ENCODE data around the gene EXOSC7.
"Not testable (repeated sequence)": the region's sequence is repeated elsewhere in the genome, so short reads cannot be mapped to it uniquely, and the experiment has no call there.

Gene EXOSC7

DNA sequence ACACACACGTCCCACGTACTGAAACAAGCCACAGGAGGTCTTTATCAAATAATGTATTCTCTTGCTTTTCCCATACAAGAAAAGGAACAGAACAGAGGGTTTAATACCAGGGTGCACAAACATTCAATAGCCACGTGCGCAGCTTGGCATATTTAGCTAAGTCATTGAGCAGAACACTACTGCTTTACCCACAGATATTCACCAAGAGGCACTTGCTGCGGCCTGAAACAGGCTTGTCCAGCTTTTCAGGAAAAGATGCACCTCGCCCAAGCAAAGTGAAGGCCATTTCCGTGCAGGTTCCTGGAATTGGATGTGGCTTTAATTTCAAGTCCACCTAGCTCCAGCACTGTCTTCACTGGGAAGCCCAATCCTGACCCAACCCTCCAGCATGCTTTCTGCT, 17.7 kb upstream of the EXOSC7 start:
- no peak for DNase-seq
- in situ Hi-C loops (cut with HindIII; ENCODE audit: low pct_ligation_motif_present, low pct_unique_long_range_greater_than_20kb, low sequenced_read_pairs): no loop called here

- in situ Hi-C loops (cut with HindIII; ENCODE audit: low pct_ligation_motif_present, low pct_unique_long_range_greater_than_20kb, low sequenced_read_pairs): no loop called here
- no peak for DNase-seq
These were observed 15.5 kb upstream of the EXOSC7 start for GRCh38 chr3:44960387-44961026.

DNA sequence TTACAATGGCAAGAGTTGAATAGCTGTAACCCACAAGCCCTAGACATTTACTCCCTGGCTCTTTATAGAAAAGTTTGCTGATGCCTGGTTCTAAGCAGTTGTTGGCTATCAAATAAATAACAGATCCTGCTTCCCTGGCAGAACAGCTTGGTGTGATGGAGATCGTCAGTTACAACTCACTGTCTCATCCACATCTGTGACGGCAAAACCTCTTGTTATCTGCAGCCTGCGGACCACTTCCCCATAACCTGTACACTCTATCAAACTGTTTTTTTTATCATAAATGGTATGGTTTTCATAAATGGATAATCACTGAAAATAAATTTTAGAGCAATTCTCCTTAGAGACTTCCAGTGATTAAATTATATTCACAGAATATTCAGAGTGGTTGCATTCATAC, 14.2 kb upstream of the EXOSC7 start:
- in situ Hi-C loops (cut with HindIII; ENCODE audit: low pct_ligation_motif_present, low pct_unique_long_range_greater_than_20kb, low sequenced_read_pairs): no loop called here
- DNase-seq: no peak

GRCh38 chr3:44962621-44963393, 13.2 kb upstream of the EXOSC7 start:
- in situ Hi-C loops (cut with HindIII; ENCODE audit: low pct_ligation_motif_present, low pct_unique_long_range_greater_than_20kb, low sequenced_read_pairs): no loop called here
- DNase-seq: no peak

DNA sequence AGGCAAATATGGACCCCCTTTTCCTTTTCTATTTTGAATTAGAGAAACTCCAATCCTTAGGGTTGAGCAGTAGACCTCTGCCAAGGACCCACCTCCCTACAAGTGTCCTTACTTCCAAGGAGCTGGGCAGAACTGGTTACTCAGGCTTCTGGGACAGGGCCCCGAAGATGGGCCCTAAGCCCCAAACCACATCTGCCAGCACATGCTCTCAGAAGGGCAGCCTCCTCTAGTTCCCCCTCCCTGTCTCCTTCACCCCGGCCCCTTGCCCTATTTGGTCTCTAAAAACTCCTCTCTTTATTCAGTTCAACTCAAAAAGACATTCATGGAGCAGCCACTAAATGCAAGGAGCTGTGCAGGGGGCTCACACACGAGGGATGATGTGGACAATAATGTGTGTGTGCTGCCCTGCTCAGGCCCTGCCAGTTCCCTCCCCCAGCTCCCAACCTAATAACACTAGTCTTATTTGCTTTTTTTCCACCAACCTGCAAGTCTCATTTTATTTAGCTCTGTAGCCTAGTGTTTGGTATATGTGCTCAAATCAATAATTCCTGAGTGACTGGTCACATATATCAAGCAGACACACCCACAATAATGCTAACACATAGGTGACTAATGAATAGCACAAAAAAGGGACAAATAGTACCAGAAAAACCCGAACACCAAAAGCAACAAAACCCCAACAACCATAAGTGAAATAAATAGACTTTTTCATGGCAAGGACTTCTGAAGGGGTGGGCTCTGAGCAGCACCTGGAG, 12.3 kb upstream of the EXOSC7 start:
- in situ Hi-C loops (cut with HindIII; ENCODE audit: low pct_ligation_motif_present, low pct_unique_long_range_greater_than_20kb, low sequenced_read_pairs): no loop called here
- no peak for DNase-seq

GRCh38 chr3:44965165-44965564, 10.9 kb upstream of the EXOSC7 start:
- in situ Hi-C loops (cut with HindIII; ENCODE audit: low pct_ligation_motif_present, low pct_unique_long_range_greater_than_20kb, low sequenced_read_pairs): no loop called here
- DNase-seq: no peak

DNA sequence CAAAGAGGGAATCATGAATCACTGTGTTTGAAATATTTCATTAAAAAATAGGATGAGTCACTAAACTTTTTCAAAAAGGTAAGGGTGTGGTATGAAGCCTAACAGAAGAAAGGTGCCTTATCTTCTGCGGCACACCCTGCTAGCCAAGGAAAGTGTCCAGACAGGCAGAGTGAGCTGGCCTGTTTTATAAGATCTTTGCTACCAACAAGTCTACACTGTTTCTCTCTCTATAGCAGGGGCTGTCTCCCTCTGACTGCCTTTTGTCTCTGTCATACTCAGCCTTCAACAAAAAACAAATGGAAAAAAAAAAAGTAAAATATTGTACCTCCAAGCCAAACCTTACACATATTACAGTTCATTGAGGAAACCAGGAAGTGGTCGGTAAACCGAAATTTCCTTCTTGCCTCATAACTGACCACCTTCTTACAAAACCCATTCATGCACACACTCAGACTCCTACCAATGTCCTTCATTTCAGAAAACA, 9.2 kb upstream of the EXOSC7 start:
- in situ Hi-C loops (cut with HindIII; ENCODE audit: low pct_ligation_motif_present, low pct_unique_long_range_greater_than_20kb, low sequenced_read_pairs): no loop called here
- DNase-seq: no peak

DNA sequence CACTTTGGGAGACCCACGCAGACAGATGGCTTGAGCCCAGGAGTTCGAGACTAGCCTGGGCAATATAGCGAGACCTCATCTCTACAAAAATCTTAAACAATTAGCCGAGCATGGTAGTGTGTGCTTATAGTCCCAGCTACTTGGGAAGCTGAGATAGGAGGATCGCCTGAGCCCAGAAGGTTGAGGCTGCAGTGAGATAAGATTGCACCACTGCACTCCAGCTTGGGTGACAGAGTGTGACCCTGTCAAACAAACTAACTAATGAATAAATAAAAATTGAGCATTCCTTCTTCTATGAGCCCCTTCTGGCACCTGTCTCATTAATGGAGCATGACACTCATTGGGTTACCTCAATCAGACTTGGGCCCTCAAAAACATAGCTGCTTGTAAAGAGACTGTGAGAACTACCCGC, 7.6 kb upstream of the EXOSC7 start:
- in situ Hi-C loops (cut with HindIII; ENCODE audit: low pct_ligation_motif_present, low pct_unique_long_range_greater_than_20kb, low sequenced_read_pairs): no loop called here
- no peak for DNase-seq

GRCh38 chr3:44969154-44969827, 6.8 kb upstream of the EXOSC7 start:
- in situ Hi-C loops (cut with HindIII; ENCODE audit: low pct_ligation_motif_present, low pct_unique_long_range_greater_than_20kb, low sequenced_read_pairs): no loop called here
- DNase-seq: no peak

DNA sequence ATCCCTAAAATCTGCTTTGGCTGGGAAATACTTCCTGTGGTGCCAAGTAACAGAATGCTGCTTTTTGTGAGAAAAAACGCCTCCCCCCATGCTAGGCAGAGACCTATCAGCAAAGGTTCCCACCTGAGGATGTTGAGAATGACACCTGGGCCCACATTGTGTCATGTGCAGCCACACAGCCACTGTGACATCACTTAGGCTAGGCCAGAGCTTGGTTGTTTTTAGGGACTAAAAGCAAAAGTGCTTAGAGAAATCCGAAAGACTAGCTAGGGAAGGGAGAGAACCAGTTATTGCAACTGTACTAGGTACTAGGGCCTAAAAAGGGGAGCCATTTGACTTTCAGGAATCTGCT, 6.2 kb upstream of the EXOSC7 start:
- in situ Hi-C loops (cut with HindIII; ENCODE audit: low pct_ligation_motif_present, low pct_unique_long_range_greater_than_20kb, low sequenced_read_pairs): no loop called here
- no peak for DNase-seq

DNA sequence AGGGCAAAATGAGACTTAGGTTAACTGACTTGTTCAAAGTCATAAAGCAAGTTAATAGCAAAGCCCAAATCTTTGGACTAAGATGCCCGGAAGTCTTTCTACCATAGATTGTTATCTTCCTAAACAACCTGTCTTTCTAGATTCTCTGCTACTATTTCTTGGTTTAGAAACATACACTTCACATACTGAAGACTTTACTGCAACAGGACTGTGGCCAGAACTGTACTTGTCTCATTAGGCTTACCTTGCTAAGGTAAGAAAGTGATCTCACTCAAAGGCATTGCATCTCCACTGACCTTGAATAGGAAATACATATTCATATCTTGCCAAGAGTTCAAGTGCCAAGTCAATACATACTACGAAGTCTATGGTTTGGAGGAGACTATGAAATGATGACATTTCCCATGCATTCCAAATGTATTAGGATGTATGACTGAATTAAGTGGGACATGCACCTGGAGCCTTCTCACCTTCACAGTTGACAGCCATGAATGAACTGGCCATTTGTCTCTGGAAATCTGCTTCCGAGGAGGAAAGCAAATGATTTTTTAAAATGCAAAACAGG, 5.0 kb upstream of the EXOSC7 start:
- in situ Hi-C loops (cut with HindIII; ENCODE audit: low pct_ligation_motif_present, low pct_unique_long_range_greater_than_20kb, low sequenced_read_pairs): no loop called here
- no peak for DNase-seq

- no peak for DNase-seq
- in situ Hi-C loops (cut with HindIII; ENCODE audit: low pct_ligation_motif_present, low pct_unique_long_range_greater_than_20kb, low sequenced_read_pairs): no loop called here
These were observed 1.6 kb upstream of the EXOSC7 start for GRCh38 chr3:44974416-44974815.

- in situ Hi-C loops (cut with HindIII; ENCODE audit: low pct_ligation_motif_present, low pct_unique_long_range_greater_than_20kb, low sequenced_read_pairs): no loop called here
- no peak for DNase-seq
These were observed 5.2 kb downstream of the EXOSC7 start for GRCh38 chr3:44981220-44981619.

GRCh38 chr3:44981751-44982150, 5.7 kb downstream of the EXOSC7 start:
- in situ Hi-C loops (cut with HindIII; ENCODE audit: low pct_ligation_motif_present, low pct_unique_long_range_greater_than_20kb, low sequenced_read_pairs): no loop called here

DNA sequence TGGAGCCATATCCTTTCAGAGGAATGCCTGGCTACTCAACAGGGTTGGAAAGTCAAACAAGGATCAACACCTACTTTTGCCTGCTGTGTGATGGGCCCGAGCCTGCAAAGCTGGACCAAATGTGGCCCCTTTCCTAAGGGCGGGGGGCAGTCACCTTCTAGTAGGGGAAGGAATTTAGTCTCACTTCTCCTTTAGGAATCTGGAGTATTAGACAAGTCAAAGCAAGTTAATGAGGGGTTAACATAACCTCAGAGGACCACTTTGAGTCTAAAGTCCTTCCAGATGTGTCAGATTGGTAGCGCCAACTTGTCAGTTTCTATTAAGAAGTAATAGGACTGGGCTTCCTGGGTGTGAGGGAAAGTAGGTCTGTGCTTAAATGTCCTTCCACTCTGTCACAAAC, 6.8 kb downstream of the EXOSC7 start:
- no peak for DNase-seq
- in situ Hi-C loops (cut with HindIII; ENCODE audit: low pct_ligation_motif_present, low pct_unique_long_range_greater_than_20kb, low sequenced_read_pairs): no loop called here

More at GRCh38 chr3:44981751-44982150, 5.7 kb downstream of the EXOSC7 start:
- DNase-seq: no peak

- in situ Hi-C loops (cut with HindIII; ENCODE audit: low pct_ligation_motif_present, low pct_unique_long_range_greater_than_20kb, low sequenced_read_pairs): no loop called here
- no peak for DNase-seq
These were observed 7.5 kb downstream of the EXOSC7 start for GRCh38 chr3:44983484-44983941.

GRCh38 chr3:44984335-44984734, 8.3 kb downstream of the EXOSC7 start:
- DNase-seq: no peak
- in situ Hi-C loops (cut with HindIII; ENCODE audit: low pct_ligation_motif_present, low pct_unique_long_range_greater_than_20kb, low sequenced_read_pairs): no loop called here

DNA sequence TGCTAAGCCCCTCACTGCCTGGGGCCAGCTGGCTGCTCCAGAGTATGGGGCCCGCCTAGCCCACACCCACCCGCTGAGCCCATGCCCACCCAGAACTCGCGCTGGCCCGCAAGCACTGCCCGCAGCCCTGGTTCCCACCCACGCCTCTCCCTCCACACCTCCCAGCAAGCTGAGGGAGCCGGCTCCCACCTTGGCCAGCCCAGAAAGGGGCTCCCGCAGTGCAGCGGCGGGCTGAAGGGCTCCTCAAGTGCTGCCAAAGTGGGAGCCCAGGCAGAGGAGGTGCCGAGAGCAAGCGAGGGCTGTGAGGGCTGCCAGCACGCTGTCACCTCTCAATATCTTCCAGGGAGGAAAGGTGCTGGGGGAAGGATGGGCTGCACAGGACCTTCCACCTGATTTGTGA, 10.3 kb downstream of the EXOSC7 start:
- DNase-seq; in situ Hi-C loops (cut with HindIII; ENCODE audit: low pct_ligation_motif_present, low pct_unique_long_range_greater_than_20kb, low sequenced_read_pairs): not testable (repeated sequence)

GRCh38 chr3:44987332-44987731, 11.3 kb downstream of the EXOSC7 start:
- DNase-seq: no peak
- in situ Hi-C loops (cut with HindIII; ENCODE audit: low pct_ligation_motif_present, low pct_unique_long_range_greater_than_20kb, low sequenced_read_pairs): no loop called here
